Measurements from ENCODE around the gene CBX3.

Gene CBX3

GRCh38 chr7:26179422-26179821 is 22.1 kb upstream of the CBX3 start:
- Histone ChIP-seq H4K20me1 (ENCODE audit: low read depth, low read length) (no peaks in the 10 kb centered on the region), H3K36me3 (ENCODE audit: low read length) (no peaks in the 10 kb centered on the region), H2AFZ (ENCODE audit: low read depth, low read length, severe bottlenecking) (no peak overlapping the region), H3F3A (ENCODE audit: insufficient read depth) (peaks cover 37% of the 10 kb centered on the region), H3K27me3 (ENCODE audit: low read length) (no peaks in the 10 kb centered on the region), H3K79me2 (ENCODE audit: insufficient read depth, low read length) (no peaks in the 10 kb centered on the region), H3K9me2 (replicated peaks; ENCODE audit: insufficient read depth, low read length) (no peaks in the 10 kb centered on the region), H3K27ac (ENCODE audit: low read depth, low read length) (no peak overlapping the region), H3K9me3 (ENCODE audit: insufficient read depth, low read length) (no peaks in the 10 kb centered on the region), H3K4me3 (ENCODE audit: insufficient read depth, low read length, poor library complexity, severe bottlenecking) (no peak overlapping the region), H3K4me2 (ENCODE audit: low read depth, low read length, poor library complexity, severe bottlenecking) (no peak overlapping the region), H3K9ac (ENCODE audit: low read length) (no peak overlapping the region)
- TF ChIP-seq CTCF (IDR thresholded peaks at IDR 0.05; ENCODE audit: insufficient read depth, low read length, poor library complexity, severe bottlenecking): no peak
- no peak for TF ChIP-seq EZH2phosphoT487 (conservative IDR thresholded peaks at IDR 0.05; ENCODE audit: low read length)

GRCh38 chr7:26179826-26180497 is 21.6 kb upstream of the CBX3 start:
- H3K9me3 ChIP-seq (ENCODE audit: insufficient read depth, low read length): no peaks in the 10 kb centered on the region
- no peak overlapping the region for H2AFZ ChIP-seq (ENCODE audit: low read depth, low read length, severe bottlenecking)
- H3K27me3 ChIP-seq (ENCODE audit: low read length): no peaks in the 10 kb centered on the region
- no peak overlapping the region for H3K27ac ChIP-seq (ENCODE audit: low read depth, low read length)
- no peaks in the 10 kb centered on the region for H3K36me3 ChIP-seq (ENCODE audit: low read length)
- H4K20me1 ChIP-seq (ENCODE audit: low read depth, low read length): no peaks in the 10 kb centered on the region
- H3K79me2 ChIP-seq (ENCODE audit: insufficient read depth, low read length): no peaks in the 10 kb centered on the region
- no peak overlapping the region for H3K4me3 ChIP-seq (ENCODE audit: insufficient read depth, low read length, poor library complexity, severe bottlenecking)
- no peaks in the 10 kb centered on the region for H3K9me2 ChIP-seq (replicated peaks; ENCODE audit: insufficient read depth, low read length)
- no peak overlapping the region for H3K4me2 ChIP-seq (ENCODE audit: low read depth, low read length, poor library complexity, severe bottlenecking)
- no peak overlapping the region for H3K9ac ChIP-seq (ENCODE audit: low read length)
- peaks cover 42% of the 10 kb centered on the region for H3F3A ChIP-seq (ENCODE audit: insufficient read depth)
- TF ChIP-seq CTCF (IDR thresholded peaks at IDR 0.05; ENCODE audit: insufficient read depth, low read length, poor library complexity, severe bottlenecking) (no peak), EZH2phosphoT487 (conservative IDR thresholded peaks at IDR 0.05; ENCODE audit: low read length) (no peak)

- H3F3A ChIP-seq (ENCODE audit: insufficient read depth): peaks cover 51% of the 10 kb centered on the region
- H3K9ac ChIP-seq (ENCODE audit: low read length): no peak overlapping the region
- no peaks in the 10 kb centered on the region for H3K9me3 ChIP-seq (ENCODE audit: insufficient read depth, low read length)
- no peaks in the 10 kb centered on the region for H3K36me3 ChIP-seq (ENCODE audit: low read length)
- TF ChIP-seq CTCF (IDR thresholded peaks at IDR 0.05; ENCODE audit: insufficient read depth, low read length, poor library complexity, severe bottlenecking) (no peak), EZH2phosphoT487 (conservative IDR thresholded peaks at IDR 0.05; ENCODE audit: low read length) (no peak)
- no peak overlapping the region for H3K4me3 ChIP-seq (ENCODE audit: insufficient read depth, low read length, poor library complexity, severe bottlenecking)
- no peak overlapping the region for H3K27ac ChIP-seq (ENCODE audit: low read depth, low read length)
- H4K20me1 ChIP-seq (ENCODE audit: low read depth, low read length): no peaks in the 10 kb centered on the region
- H2AFZ ChIP-seq (ENCODE audit: low read depth, low read length, severe bottlenecking): no peak overlapping the region
- no peaks in the 10 kb centered on the region for H3K9me2 ChIP-seq (replicated peaks; ENCODE audit: insufficient read depth, low read length)
- H3K79me2 ChIP-seq (ENCODE audit: insufficient read depth, low read length): no peaks in the 10 kb centered on the region
- no peaks in the 10 kb centered on the region for H3K27me3 ChIP-seq (ENCODE audit: low read length)
- no peak overlapping the region for H3K4me2 ChIP-seq (ENCODE audit: low read depth, low read length, poor library complexity, severe bottlenecking)
These were observed 20.8 kb upstream of the CBX3 start for GRCh38 chr7:26180792-26181198.

All from SU-DHL-6 (cell line).